HepG2 (cell line): ENCODE measurements around the gene INAFM2. TPM values are rescaled to one million over a fixed set of nuclear protein-coding genes. Genes with fewer than 3 reads are reported as not detected.

Experiments
- ATF6 ChIP-seq: sonication (generic); formaldehyde crosslinking; conservative IDR thresholded peaks from 2 replicates; pipeline ENCODE4 v1.4.0; 2020; ENCODE audit warnings: missing genetic modification reagents
- FOXP1 ChIP-seq, 2 experiments: fragments of 450-650 bp in 1 of 2; IDR thresholded peaks; 2 replicates each; pipeline ENCODE4 v1.6.1; 2017 to 2018; ENCODE audit warnings: antibody characterized with exemption in 1 of 2
- HNF4G ChIP-seq, 2 experiments: sonication (generic) in 1 of 2; formaldehyde crosslinking in 1 of 2; IDR thresholded peaks; 2 replicates each; pipeline versions ENCODE4 v1.4.0 to v1.6.1; 2011 to 2020; ENCODE audit warnings: borderline replicate concordance in 2 of 2, low read depth in 2 of 2, mild to moderate bottlenecking in 2 of 2, low read length in 1 of 2, missing genetic modification reagents in 1 of 2, moderate library complexity in 1 of 2
- IRF9 ChIP-seq: sonication (generic); formaldehyde crosslinking; IDR thresholded peaks from 2 replicates; pipeline ENCODE4 v1.8.0; 2022; ENCODE audit warnings: missing genetic modification reagents, mild to moderate bottlenecking, borderline replicate concordance
- KAT2B ChIP-seq: fragments of 150-350 bp; IDR thresholded peaks from 2 replicates; pipeline ENCODE4 v1.6.1; 2014; ENCODE audit warnings: low read depth, low read length, borderline replicate concordance
- MIER2 ChIP-seq: IDR thresholded peaks from 2 replicates; pipeline ENCODE4 v1.6.1; 2016; ENCODE audit warnings: missing biosample characterization, missing genetic modification reagents
- NFAT5 ChIP-seq: sonication (generic); formaldehyde crosslinking; IDR thresholded peaks from 2 replicates; pipeline ENCODE4 v1.4.0; 2020; ENCODE audit warnings: missing genetic modification reagents
- PAWR ChIP-seq: sonication (generic); formaldehyde crosslinking; IDR thresholded peaks from 2 replicates; pipeline ENCODE4 v1.4.0; 2020; ENCODE audit warnings: missing genetic modification reagents, mild to moderate bottlenecking, borderline replicate concordance
- PPARG ChIP-seq: conservative IDR thresholded peaks from 2 replicates; pipeline ENCODE4 v1.6.1; 2016; ENCODE audit warnings: missing biosample characterization, missing genetic modification reagents
- SIX1 ChIP-seq: sonication (generic); formaldehyde crosslinking; IDR thresholded peaks from 2 replicates; pipeline ENCODE4 v1.4.0; 2020; ENCODE audit warnings: missing genetic modification reagents, borderline replicate concordance
- SP4 ChIP-seq: sonication (generic); formaldehyde crosslinking; IDR thresholded peaks from 2 replicates; pipeline ENCODE4 v1.8.1; 2023; ENCODE audit warnings: mild to moderate bottlenecking, missing genetic modification reagents
- ZBTB46 ChIP-seq: sonication (generic); formaldehyde crosslinking; IDR thresholded peaks from 2 replicates; pipeline ENCODE4 v1.4.0; 2020; ENCODE audit warnings: mild to moderate bottlenecking, missing genetic modification reagents, borderline replicate concordance
- ZMYM4 ChIP-seq: sonication (generic); formaldehyde crosslinking; IDR thresholded peaks from 2 replicates; pipeline ENCODE4 v1.8.1; 2023; ENCODE audit warnings: mild to moderate bottlenecking, missing genetic modification reagents
- ZNF710 ChIP-seq: sonication (generic); formaldehyde crosslinking; IDR thresholded peaks from 2 replicates; pipeline ENCODE4 v1.5.0; 2020; ENCODE audit warnings: mild to moderate bottlenecking, missing genetic modification reagents, borderline replicate concordance
- polyA plus RNA-seq, 8 experiments: library from polyadenylated mRNA; depleted of rRNA in 3 of 8; stranded (reverse) in 7 of 8; unstranded in 1 of 8; fragments of >200 nt; fragmentation: Illumina TruSeq in 4 of 8; extraction: Trizol in 4 of 8; gene quantifications; 2 replicates each; pipeline versions ENCODE4 v1.2.1 to v1.2.3, GENCODE V29; 2011 to 2016; ENCODE audit warnings: low read depth in 4 of 8, missing spikeins in 1 of 8, mixed read lengths in 1 of 8; ENCODE audit not compliant: insufficient read depth in 1 of 8
- total RNA-seq, 5 experiments: library from RNA; depleted of rRNA; stranded (reverse); fragments of >200 nt; fragmentation: Illumina TruSeq; extraction: Trizol; gene quantifications; 2 replicates each; pipeline ENCODE4 v1.2.3, GENCODE V29; 2016; ENCODE audit warnings: low read depth in 1 of 5

INAFM2 gene
- total and polyA plus RNA-seq, 2 of the 13 experiments (the other 11 are each of a cell fraction or from before 2014, with no cell fraction given) = 5.5 to 6.5 TPM

DNA sequence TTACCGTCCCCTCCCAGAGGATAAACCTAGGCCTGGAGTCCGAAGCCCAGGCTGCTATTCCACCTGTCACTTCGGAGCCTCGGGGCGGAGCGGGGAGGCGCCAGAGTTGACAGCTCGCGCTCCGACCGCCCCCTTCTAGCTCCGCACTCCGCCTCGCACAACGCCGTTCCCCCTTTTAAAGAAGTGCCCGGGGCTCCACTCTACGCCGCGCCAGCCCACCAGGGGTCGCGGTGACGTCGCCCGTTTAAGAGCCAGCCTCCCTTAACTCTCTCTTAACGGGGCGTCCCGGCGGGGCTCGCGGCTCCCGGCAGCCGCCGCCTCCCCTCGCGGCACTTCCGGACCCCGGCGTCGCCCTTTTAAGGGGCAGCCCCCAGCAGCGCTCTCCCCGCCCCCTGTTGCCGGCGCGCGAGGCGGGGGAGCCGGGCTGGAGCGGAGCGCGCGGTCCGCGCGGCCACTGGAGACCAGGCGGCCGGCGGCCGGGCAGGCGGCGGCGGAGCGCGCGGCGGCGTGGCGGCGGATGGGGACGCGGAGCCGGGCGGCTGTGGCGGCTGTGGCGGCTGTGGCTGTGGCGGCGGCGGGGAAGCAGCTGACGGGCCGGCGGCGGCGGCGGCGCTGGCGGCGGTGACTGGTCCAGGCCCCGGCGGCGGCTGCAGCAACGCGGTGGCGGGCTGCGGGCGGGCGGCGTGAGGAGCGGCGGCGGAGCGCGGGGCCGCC is at the start of gene INAFM2 (continued):
- TF ChIP-seq NFAT5 (CRISPR knock-in tag) (no peak), MIER2 (CRISPR knock-in tag) (peak; percentile 32; the same call in 1 of the 2 replicates), KAT2B (no peak), IRF9 (CRISPR knock-in tag) (no peak), HNF4G (IDR thresholded peaks at IDR 0.05; ENCODE audit: borderline replicate concordance, low read depth, low read length) (no peak), HNF4G (CRISPR knock-in tag; IDR thresholded peaks at IDR 0.05; ENCODE audit: borderline replicate concordance, low read depth) (no peak), ZBTB46 (no peak), PAWR (CRISPR knock-in tag) (no peak), SIX1 (CRISPR knock-in tag) (no peak), ZMYM4 (CRISPR knock-in tag) (peak; percentile 62), PPARG (CRISPR knock-in tag) (0 out of 2 replicates have a peak, but pooled peaks have one; percentile 30), FOXP1 (IDR thresholded peaks at IDR 0.05) (no peak), FOXP1 (CRISPR knock-in tag; IDR thresholded peaks at IDR 0.05) (no peak), ATF6 (CRISPR knock-in tag) (no peak), ZNF710 (CRISPR knock-in tag) (peak; percentile 40; the same call in 1 of the 2 replicates), SP4 (CRISPR knock-in tag) (peak; percentile 89)
